Astrocyte of the cerebellum (primary cell): ENCODE data around the gene DCXR.

ENCODE experiments used
- DNase-seq: peaks from one replicate; pipeline ENCODE4 v3.0.0-alpha.2; 2011; ENCODE audit warnings: low read depth
- H3K4me3 ChIP-seq: 2 replicates; pipeline ENCODE4 v1.5.1; 2011; ENCODE audit warnings: mild to moderate bottlenecking, low read depth, low read length, moderate library complexity
- CTCF ChIP-seq: IDR thresholded peaks from 2 replicates; pipeline ENCODE4 v1.5.1; 2012; ENCODE audit warnings: low read length, low read depth, moderate library complexity, mild to moderate bottlenecking; ENCODE audit errors: missing control alignments
- in situ Hi-C: cut with HindIII; loops from 2 replicates; pipeline ENCODE4 v1.10.0; 2017; ENCODE audit warnings: low sequenced_read_pairs

DCXR gene

GRCh38 chr17:82037092-82037888 is at the start of gene DCXR:
TSS of gene DCXR (minus strand) at chr17:82037697. CDS start at chr17:82037682, 15 bp downstream.
- peak within 1 kb of the TSS; percentile 61 for H3K4me3 ChIP-seq
- peak; percentile 68 for TF ChIP-seq CTCF
- peak; percentile 92 for DNase-seq
- in situ Hi-C loops = loop anchor here (10.0 kb wide), 2 partner anchors 62 to 98 kb away; partner anchors contain the start of gene ASPSCR1

- no peak for TF ChIP-seq CTCF
- DNase-seq = no peak
- H3K4me3 ChIP-seq = no peak overlapping the region
These were observed 48.7 kb upstream of the DCXR start for GRCh38 chr17:82085931-82086764.

GRCh38 chr17:82085031-82085861 is 47.7 kb upstream of the DCXR start:
- DNase-seq = no peak
- no peak overlapping the region for H3K4me3 ChIP-seq
- no peak for TF ChIP-seq CTCF
- in situ Hi-C loops = no loop called here

More at GRCh38 chr17:82085931-82086764, 48.7 kb upstream of the DCXR start:
- in situ Hi-C loops = no loop called here

- in situ Hi-C loops = no loop called here
- no peak for TF ChIP-seq CTCF
- DNase-seq = no peak
- no peak overlapping the region for H3K4me3 ChIP-seq
These were observed 47.0 kb upstream of the DCXR start for GRCh38 chr17:82084373-82085030.

- no peak for DNase-seq
- no peak for TF ChIP-seq CTCF
- in situ Hi-C loops = no loop called here
These were observed 46.2 kb upstream of the DCXR start for GRCh38 chr17:82083533-82084359.

More at GRCh38 chr17:82083533-82084359, 46.2 kb upstream of the DCXR start:
- no peak overlapping the region for H3K4me3 ChIP-seq
